CD4-positive, alpha-beta T cell treated with Interferon gamma for 1 hour (primary cell): ENCODE data around the gene CDKN1B.

ENCODE experiments used
- DNase-seq: peaks from one replicate; pipeline ENCODE4 v3.0.0-alpha.2; 2020

The CDKN1B gene

GRCh38 chr12:12770262-12770661 lies 53.1 kb downstream of the CDKN1B start:
- DNase-seq, result no peak
